NT2/D1 (cell line): ENCODE measurements around the gene MTMR11.

ENCODE experiments used
- SUZ12 ChIP-seq: IDR thresholded peaks from 2 replicates; pipeline ENCODE4 v1.6.1; 2011; ENCODE audit not compliant: insufficient read length, insufficient read depth; ENCODE audit errors: extremely low read depth
- YY1 ChIP-seq: IDR thresholded peaks from 2 replicates; pipeline ENCODE4 v1.6.1; 2011; ENCODE audit not compliant: insufficient read length, insufficient read depth
- ZNF274 ChIP-seq: IDR thresholded peaks from 2 replicates; pipeline ENCODE4 v1.6.1; 2011; ENCODE audit warnings: mild to moderate bottlenecking, low read depth, low read length

DNA sequence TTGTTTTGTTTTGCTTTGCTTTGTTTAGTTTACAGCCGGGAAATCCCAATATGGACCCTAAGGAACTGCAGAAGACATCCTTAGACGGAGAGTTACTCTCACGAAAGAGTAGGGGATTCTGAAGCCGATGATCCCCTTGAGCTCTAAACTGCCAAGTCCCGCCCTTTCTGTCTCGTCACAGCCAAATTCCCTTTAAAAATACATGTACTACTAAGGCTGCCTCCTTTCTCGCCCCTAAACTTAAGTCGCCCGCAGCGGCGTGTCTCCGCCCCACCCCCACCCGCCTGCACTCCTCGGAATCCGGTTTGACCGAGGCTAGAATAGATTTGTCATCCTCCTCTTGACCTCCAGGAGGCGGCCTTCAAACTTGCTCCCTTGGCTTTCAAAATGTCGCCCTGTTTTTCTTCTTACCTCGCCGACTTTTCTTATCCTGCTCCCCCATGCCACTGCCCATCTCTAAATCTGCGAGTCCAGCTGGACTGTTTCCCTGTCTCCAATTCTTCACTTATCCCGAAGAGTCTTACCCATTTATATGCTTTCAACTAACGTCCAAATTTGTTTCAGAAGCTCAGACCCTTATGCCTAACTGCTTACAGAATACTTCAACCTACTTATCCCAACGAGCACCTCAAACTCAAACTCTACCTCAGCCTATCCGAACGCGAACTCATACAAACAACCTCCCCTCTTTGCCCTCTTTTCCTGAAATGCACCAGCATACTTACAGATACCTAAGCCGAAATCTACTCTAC is 48.3 kb downstream of the MTMR11 start:
- TF ChIP-seq YY1 (peak; percentile 64), ZNF274 (no peak), SUZ12 (no peak)
